ENCODE data around the gene KRT9.
"Not testable (repeated sequence)": the region's sequence is repeated elsewhere in the genome, so short reads cannot be mapped to it uniquely, and the experiment has no call there.

The KRT9 gene

DNA sequence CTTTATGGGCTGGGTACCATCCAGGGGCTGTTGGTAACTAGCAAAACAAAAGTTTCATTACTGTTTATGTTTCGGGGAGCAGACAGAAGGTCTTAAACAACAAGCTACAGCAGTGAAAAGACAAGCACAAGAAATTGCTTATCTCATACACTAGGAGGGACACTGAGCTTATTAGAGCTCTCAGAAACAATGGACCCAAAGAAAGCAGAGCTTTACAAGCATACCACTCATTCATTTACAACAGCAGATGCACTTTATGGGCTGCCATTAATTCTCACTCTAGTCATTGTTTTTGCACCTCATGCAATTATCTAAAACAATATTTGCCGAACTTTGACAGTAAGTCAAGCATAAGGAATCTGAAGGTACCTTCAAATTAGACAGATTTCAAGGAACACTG is 30.7 kb upstream of the KRT9 start:
- no peak for DNase-seq

DNA sequence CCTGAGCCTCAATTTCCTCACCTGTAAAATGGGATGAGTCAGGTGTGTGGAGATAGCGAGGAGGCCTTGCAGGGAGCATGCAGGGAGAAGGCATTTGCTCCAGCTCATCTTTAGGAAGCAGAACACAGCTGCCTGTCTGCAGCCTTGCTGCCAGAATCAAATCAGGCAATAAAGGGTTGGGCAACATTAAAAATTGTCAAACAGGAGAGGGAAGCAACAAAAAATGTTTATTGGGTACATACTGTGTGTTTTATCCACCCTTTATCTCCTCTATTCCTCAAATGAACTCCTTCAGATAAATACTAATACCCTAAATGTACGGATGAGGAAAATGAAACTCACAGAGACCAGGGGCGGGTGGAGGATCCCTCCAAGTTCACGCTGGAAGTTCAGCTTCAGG is 28.5 kb upstream of the KRT9 start:
- DNase-seq: no peak

DNA sequence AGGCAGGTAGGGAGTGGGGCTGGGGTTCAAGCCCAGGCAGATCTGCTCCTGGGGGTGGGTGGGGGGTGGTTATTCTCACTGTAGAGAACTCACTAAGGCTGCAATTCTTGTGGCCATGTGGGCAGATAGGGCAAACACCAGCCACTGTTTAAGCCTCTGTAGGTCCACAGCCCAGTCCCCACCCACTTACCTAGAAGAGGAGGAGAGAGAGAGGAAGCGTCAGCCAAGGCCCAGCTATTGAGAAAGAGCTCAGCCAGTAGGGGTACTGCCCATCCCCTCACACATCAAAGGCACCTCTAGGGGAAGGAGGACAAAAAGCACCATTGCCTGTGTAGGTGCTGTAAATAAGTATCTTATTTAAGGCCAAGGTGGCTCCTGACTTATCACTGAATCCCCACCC is 27.8 kb upstream of the KRT9 start:
- no peak for DNase-seq

DNA sequence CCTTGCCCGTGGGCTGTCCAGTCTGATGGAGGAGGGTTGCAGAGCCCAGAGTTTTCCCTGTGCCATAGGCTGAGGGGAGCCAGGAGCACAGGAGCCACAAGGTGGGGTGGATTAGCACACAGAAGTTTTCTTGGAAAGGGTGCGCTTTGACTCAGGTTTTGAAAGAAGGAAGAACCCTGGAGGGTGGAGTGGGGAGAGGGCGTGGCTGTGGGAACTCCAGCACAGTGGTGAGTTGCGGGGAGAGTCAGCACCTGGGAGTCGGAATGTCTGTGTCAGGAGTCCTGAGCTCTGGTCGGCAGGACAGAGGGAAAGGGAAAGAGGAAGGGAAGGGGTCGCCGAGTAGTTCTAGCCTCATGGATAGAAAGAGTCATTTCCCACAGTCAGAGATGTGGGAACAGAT is 23.7 kb upstream of the KRT9 start:
- no peak for DNase-seq

DNA sequence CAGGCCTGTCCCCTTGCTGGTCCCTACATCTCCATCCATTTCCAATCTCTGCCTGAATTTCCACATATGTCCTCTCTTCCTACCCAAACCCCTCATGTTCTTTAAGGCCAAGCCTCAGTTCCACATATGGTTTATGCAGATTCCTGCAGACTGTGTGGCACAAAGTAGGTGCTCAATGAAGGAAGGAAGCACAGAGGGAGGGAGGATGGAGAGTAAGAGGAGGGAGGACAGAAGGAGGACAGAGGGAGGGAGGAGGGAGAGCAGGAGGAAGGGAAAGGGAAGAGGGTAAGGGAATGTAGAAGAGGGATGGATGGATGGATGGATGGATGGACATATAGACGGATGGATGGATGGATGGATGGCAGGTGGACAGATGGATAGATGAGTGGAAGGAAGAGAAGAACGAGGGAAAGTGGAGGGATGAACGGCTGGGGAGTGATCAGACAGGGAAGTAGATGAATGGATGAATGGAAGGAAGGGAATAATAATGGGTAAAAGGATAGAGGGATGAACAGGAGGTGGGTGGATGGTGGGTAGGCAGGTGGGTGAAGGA is 22.6 kb upstream of the KRT9 start:
- no peak for DNase-seq

DNA sequence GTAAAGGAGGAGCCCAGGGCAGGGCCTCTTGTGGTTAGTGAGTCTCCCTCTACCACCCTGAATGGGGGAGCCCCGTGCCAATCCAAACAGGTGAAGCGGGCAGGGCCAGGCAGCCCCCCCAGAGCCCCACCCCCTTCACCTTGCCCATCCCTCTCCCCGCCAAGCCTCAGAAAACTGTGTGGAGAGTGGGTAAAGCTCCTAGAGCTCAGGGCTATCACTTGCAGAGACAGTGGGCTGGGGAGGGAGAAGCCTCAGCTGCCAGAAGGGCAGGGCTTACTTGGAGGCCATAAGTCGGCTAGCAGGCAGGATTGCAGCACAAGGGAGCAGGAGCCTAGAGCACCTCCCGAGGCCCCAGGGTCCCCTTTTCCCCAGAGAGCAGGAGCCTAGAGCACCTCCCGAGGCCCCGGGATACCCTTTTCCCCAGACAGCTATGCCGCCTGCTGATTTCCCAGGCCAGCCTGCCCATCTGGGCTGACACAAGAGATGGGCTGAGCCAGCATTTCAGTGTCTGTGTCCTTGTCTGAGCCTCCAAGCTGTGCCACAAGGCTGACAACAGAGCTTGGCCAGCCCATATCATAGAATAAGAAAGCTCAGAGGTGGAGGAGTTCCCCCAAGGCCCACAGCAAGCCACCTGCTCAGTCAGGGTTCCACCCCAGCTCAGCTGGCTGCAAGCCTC is 21.6 kb upstream of the KRT9 start:
- no peak for DNase-seq

DNA sequence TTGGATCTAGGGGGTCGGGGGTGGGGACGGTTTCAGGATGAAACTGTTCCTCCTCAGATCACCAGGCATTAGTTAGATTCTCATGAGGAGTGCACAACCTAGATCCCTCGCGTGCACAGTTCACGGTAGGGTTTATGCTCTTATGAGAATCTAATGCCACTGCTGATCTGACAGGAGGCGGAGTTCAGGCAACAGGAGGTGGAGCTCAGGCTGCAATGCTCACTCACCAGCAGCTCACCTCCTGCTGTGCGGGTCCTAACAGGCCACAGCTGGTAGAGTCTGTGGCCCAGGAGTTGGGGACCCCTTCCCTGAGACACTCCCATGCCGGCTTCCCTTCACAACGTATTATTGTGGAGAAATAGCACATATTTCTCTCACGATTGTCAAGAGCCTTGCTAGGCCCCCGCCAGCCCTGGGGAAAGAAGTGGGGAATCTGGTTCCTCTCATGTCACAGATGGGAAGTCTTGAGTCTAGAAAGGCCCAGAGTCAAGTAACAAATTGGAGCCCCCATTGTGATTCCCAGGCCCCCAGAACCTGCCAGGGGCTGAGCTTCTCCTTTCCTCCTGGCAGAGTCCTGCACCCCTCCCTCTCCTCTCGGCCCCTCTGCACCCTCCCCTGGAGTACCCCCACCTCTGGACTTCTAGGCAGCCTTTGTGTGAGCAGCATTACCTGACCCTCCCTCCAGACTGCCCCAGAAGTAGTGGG is 20.9 kb upstream of the KRT9 start:
- no peak for DNase-seq

DNA sequence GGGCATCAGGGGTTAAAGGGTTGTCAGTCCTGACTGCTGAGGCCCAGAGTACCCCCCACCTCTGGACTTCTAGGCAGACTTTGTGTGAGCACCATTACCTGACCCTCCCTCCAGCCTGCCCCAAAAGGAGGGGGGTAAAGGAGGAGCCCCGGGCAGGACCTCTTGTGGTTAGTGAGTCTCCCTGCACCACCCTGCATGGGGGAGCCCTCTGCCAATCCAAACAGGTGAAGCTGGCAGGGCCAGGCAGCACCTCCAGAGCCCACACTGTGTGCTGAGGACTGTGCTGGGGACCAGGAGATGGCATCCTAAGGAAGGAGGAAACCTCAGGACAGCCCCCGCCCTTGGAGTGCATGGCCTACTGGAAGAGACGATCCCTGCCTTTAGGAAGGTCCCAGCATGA is 17.4 kb upstream of the KRT9 start:
- DNase-seq: no peak

DNA sequence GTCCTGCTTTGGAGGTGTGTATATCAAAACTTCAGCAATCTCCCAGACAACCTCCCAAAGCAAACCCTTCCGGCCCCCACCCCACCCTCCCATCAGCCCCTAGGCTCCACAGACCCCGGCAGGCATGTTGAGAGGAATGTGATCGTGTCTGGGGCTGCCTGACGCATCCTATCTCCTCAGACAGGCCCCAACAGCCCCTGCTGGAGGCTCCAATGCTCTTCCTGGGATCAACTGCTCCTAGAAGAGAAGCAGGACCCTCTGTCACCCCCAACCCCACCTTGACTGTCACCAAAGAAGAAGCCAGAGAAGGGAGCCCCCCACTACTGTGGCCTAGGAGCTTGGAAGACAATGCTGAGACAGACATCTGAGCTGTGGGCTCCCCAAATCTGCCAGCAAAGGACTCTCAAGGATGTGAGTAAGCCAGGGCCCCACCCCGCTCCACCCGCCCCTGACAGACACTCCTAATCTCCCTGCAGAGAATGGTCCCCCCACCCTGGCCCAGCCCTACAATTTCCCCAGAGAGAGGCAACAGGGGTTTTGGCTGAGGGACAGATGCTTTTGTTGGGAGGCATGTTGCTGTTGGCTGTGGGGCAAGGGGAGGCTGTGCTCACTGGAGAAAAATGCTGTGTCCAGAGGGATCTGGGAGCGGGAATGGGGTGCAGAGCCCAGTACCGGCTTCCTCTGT is 16.4 kb upstream of the KRT9 start:
- DNase-seq: no peak

DNA sequence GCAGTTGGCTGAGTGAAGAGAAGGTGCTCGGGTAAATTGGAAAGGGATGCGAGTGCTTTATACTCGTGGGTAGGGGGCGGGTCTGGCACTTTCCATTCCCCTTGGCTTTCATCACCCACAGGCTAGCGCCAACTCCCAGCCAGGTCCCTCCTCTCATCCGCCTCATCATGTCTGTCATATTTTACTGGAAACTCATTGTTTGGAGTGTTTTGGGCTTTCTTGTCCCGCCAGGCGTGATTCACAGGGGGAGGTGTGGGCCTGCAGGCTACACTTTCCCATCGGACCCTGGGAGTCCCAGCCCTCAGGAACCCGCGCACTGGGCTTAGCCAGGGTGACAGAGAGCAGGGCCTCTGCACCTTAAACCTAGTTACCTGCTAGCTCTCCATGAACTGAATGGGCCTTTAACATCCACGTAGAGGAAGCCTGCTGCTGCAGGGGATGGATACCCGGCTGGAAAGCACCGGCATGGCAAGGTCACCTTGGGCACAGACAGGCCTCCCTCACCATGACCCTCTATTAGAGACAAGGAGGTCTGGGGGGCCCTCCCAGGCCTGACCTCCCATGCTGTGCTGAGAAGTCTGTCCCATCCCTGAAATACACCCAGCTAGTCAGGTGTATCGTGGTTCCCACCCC is 15.1 kb upstream of the KRT9 start, which contains the start of gene KRT14:
Gene KRT14, minus strand, starts transcription at position 33 of the 633 bp plus-strand sequence. CDS start 61 bp downstream, outside the sequence.
- no peak for DNase-seq

DNA sequence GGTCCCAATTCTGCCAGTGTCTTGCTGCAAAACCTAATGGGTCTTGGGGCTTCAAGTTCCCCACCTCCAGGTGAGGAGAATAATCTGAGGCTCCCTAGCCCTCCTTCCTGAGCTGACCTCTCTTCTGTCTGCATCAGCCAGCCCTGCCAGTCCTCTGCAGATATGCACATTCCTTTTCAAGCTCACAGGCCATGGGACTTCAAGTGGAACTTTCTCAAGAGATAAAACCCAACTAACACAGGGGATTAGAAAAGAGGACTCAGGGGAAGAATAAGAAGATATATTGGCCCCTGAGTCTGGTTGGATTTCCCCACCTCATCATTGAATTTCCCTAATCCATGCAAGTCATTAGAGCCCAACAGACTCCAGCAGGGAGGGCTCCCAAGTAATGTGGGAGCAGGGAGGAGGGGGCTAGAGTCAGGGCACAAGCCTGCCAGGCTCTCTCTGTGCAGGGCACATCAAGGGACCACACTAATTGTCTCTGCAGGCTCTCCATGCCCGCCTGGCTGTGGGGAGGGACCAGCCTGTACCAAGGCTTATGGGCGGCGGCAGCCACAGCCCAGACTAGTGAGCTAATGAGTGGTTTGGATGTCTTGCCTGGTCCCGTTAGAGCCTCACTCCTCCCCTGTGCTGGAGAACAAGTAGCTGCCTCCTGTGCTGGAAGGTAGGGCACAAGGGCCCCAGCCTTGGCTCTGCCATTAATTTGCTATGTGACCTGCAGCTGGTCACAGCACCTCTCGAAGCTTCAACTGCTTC is 13.6 kb upstream of the KRT9 start:
- DNase-seq: no peak

DNA sequence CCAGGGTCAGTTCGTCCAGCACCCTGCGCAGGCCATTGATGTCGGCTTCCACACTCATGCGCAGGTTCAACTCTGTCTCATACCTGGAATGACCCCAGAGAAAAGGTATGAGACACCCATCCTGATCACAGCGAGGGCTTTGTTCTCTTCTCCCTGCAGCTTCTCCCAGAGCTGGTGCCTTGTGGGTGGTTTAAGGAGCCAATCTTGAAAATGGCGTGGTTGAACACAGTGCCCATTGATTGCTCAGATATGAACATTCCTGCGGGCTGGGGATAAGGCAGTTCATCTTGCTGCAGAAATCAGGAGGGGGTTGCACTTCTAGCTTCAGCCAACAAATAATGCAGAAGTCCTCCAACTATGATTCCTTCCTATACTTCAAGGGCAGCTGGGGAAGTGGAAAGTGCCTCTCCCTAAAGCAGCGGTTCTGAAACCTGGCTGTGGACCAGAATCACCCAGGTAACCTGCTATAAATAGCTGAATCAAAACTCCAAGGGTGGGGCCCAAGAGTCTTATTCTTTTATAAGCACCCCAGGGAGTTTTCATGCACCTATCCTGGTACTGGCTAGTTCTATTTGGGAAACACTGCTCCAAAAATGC is 12.6 kb upstream of the KRT9 start:
- DNase-seq: not testable (repeated sequence)

DNA sequence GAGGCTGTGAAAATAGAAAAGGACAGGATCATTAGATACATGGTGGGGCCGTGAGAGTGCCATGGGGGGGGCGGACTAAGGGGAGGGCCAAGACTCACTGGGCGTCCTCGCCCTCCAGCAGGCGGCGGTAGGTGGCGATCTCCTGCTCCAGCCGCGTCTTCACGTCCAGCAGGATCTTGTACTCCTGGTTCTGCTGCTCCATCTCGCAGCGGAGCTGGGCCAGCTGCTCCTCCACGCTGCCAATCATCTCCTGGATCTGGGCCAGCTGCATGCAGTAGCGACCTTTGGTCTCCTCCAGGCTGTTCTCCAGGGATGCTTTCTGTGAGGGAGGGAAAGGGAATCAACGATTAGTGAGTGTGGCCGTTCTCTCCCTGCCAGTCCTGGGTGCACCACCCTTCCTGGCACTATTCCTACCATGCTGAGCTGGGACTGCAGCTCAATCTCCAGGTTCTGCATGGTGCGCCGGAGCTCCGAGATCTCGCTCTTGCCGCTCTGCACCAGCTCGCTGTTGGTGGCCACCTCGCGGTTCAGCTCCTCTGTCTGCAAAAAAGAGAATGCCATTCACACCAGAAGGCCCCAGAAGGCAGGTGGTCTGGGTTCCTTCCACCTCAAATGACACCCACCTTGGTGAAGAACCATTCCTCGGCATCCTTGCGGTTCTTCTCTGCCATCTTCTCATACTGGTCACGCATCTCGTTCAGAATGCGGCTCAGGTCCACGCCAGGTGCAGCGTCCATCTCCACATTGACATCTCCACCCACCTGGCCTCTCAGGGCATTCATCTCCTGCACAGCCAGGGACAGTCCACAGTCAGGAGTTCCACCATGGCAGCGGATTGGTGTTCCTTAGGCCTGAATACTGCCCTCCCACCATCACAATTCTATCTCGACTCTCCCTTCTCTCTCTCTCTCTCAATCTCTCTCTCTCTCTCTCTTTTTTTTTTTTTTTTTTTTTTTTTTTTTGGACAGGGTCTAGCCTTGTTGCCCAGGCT is 11.6 kb upstream of the KRT9 start:
- DNase-seq: no peak

DNA sequence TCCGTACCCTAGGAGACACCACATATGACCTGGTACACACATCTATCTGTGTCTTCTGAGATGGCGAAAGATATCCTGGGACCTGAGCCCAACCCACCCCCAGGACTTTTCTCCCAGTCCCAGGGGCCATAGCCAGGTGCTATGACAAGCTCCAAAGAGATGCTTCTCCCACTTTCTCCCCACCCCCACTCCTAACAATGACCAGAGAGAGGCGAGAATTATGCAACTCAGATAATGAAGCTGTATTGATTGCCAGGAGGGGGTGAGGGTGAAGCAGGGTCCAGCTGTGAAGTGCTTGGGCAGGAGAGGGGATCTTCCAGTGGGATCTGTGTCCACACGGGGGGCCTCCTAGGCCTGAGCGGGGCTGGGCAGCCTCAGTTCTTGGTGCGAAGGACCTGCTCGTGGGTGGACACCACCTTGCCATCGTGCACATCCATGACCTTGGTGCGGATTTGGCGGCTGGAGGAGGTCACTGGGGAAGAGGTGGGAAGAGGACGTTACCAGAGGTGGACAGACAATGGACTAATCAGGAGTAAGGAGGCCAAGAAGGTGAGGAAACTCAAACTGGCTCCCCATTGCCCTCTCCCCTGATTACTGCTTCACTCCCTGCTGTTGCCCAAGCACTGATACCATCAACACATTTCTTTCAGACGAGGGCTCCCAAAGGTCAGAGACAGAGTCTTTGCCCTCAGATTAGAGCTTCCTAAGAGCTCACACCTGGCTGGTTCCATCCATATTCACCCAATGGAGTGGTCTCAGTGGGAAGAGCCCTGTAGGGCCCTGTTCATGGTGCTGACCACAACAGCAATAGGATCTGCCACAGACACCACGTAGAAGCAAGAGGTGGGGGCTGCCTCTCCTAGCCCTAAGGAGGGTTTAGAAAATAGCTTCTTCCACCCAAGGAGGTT is 10.5 kb upstream of the KRT9 start:
- not testable (repeated sequence) for DNase-seq

DNA sequence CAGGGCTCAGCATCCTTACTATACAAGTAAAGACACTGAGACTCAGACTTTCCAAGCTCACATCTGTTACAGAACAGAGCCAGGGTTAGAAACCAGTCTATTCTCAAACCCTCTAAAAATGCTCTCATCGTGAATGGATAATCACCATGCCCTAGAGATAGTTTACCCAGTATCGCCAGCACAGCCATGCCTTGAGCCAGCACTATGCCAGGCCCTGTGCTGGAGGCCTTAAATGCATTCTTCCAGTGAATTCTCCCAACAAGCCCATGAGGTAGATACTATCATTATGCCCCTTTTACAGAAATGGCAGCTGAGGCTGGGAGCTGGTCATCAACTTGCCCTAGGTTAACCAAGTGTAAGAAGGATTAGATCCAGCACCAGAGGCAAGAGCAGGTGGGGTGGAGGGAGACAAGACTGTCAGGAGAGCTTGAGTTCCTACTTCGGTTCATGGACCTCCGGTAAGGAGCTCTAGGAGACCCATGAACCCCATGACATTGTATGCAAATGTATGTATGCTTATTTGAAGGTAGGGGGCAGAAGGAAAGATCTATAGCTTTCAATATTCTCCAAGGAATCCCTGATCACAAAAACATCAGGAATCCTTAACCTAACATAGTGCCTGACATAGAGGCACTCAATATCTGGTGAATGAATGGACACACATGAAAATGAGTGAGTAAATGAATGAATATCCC is 9.7 kb upstream of the KRT9 start:
- no peak for DNase-seq

DNA sequence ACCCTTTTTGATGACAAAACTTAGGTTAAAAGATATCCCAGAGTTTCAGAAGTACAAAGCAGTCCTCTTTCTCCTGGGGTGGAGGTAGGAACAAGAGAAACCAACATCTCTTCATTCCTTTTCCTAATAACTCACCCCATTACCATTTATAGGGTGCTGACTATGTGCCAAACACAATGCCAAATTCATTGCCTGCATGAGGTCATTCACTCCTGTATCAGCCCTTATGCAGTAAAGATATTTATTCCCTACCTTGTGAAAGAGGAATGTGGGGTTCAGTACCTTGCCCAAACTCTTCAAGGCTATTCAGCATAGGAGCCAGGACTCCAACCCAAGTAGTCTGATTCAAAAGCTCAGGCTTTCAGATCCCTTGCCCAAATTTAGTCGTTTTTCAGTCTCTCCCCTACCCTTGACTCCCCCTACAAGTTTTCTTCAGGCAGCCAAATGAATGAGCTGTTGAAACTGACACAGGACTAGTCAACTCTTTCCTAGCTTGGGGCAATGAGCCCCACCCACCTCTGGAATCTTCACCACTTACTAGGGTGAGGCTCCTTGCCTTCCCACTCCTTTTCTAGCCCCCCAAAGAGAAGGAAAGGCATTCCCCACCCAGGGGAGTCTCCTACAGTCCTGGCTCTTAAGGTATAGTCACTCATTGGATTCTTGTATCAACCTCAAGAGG is 9.0 kb upstream of the KRT9 start:
- DNase-seq: no peak

DNA sequence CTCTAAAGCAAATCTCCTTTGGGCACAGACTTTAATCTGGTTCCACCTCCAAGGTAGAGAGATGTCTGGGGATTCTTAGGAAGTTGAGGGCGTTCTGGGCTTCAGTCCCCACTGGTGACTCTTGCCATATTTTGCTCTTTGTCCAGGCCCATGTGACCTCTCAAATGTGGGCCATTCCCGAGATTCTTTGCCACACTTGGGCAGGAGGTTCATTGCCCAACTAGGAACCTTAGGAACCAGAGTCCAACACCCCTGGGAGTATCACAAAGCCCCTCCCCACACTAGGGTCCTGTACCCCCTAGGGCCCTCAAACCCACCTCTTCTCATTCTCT is 8.4 kb upstream of the KRT9 start:
- no peak for DNase-seq

DNA sequence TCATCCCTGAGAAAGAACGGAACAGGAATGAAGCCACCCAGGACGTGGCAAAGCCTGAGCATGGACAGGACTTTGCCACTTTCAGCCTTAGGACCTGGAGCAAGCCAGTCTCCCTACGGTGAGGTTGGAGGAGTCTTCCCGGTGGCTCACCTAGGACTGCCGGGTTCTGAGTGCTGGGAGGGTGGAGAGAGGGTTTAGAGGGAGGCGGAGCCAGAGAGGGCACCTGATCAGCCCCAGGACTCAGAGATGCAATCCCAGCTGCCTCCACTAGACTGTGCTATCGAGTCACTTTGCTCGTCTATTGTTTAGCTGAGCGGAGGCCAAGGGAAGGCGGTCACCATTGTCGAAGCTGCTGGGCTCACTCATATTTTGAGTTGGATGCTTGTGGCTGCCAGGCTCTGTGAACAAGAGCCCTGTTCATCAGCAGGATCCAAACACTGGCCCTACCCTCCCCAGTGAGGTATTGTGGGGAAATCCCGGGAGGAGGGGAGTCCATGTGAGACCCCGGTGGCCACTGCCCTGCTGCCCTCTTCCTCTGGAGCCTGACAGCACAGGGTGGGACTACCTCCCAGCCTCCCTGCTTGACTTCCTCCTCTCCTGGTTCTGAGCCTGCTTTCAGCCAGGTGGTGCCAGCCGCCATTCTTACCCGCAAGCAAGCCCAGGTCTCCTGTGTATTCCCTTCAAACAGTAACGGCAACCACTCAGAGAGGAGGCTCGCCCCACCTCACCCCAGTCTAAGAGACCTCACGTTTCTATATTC is 7.8 kb upstream of the KRT9 start:
- peak; percentile 87 to 88 for DNase-seq

Data from inflammatory macrophage (primary cell).